ENCODE measurements around the gene SALL3. TPM values are rescaled to one million over a fixed set of nuclear protein-coding genes. Genes with fewer than 3 reads are reported as not detected.

SALL3 gene
- total and polyA plus RNA-seq, 2 experiments from 2014 or later = 16.9 to 39.8 TPM

DNA sequence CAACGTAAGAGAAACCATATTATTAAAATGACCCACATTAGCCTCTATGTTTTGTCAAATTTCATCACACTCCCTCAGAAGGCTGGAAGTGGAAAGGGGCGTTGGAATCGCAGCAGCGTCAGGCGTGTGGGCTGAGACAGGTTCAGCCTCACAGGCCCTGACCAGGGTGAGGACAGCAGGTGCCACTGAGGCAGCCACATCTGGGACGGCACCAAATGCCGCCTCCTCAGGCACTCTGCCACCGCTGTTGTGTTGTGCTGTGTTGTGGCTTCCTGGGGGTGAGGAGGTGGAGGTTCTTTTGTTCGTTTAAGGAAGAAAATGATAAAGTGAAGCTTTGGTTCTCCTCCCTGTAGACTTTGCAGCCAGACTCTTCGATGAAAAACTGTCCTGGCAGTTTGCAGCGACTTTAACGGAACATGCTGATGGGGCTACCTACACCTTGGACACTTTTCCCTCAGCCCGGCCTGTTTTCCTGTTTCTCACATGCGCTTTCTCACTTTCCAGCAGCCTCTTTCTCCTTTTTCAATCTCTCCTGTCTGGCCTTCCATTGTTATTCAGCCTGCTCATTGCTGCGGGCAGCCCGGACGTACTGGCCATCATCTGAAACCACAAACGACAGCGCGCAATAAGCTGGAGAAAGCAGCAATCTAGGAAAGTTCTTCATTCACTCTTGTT, 44.9 kb upstream of the SALL3 start (continued):
- TF ChIP-seq CTCF (conservative IDR thresholded peaks at IDR 0.05; ENCODE audit: low read depth in 2 of 2) = no peak
- no peak for TF ChIP-seq REST (IDR thresholded peaks at IDR 0.05; ENCODE audit: unreplicated experiment)
- no peak for TF ChIP-seq EZH2 (IDR thresholded peaks at IDR 0.05; ENCODE audit: low read depth, unreplicated experiment)
- no peak for TF ChIP-seq NANOG (IDR thresholded peaks at IDR 0.05; ENCODE audit: borderline replicate concordance)
- TF ChIP-seq STAT1 (IDR thresholded peaks at IDR 0.05; ENCODE audit: unreplicated experiment) = no peak
- TF ChIP-seq POLR2AphosphoS5 (IDR thresholded peaks at IDR 0.05; ENCODE audit: low read depth) = no peak

DNA sequence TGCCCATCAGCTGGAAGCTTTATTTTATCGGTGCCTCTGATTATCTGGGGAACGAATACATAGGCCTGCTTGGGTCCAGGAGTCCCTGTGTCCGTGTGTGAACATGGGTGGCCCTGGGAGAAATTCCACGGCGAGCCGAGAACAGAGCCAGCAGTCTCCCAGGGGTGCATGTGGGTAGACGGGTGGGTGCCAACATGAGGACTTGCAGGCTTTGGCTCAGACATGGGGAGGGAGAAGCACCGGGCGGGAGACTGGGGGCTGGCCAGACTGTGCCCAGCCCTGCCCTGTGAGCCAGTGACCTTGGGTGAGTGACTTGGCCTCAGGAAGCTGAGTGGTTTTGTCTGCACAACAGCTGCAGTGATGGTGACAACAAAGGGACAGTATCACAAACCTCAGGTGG, 44.2 kb upstream of the SALL3 start:
- no peaks in the 10 kb centered on the region for H3K4me1 ChIP-seq (ENCODE audit: insufficient read depth)
- H3K27me3 ChIP-seq (ENCODE audit: insufficient read depth) = no peaks in the 10 kb centered on the region
- Mint-ChIP-seq H3K4me3 (no peak overlapping the region), H3K9me3 (peaks cover 94% of the 10 kb centered on the region; the same call in 2 of the 3 replicates), H3K36me3 (ENCODE audit: low read depth) (peaks cover 20% of the 10 kb centered on the region), H3K27me3 (ENCODE audit: insufficient read depth, low read depth, poor library complexity) (peaks cover 4% of the 10 kb centered on the region), H3K27ac (no peak overlapping the region), H3K4me1 (peaks cover 3% of the 10 kb centered on the region; the same call in 2 of the 3 replicates)
- no peak overlapping the region for H3K4me2 ChIP-seq
- H4K20me1 ChIP-seq (replicated peaks; ENCODE audit: insufficient read depth) = no peaks in the 10 kb centered on the region
- H2AFZ ChIP-seq = no peak overlapping the region
- H3K4me3 ChIP-seq = no peak overlapping the region
- H3F3A ChIP-seq (replicated peaks; ENCODE audit: low read depth) = no peaks in the 10 kb centered on the region
- DNase-seq (ENCODE audit: low spot score) (no peak), ATAC-seq (no peak)
- no peaks in the 10 kb centered on the region for H3K9me2 ChIP-seq (ENCODE audit: insufficient read depth)
- no peak overlapping the region for H3K27ac ChIP-seq (ENCODE audit: low read depth)
- H3K79me2 ChIP-seq (replicated peaks; ENCODE audit: insufficient read depth) = no peaks in the 10 kb centered on the region
- H3K36me3 ChIP-seq (ENCODE audit: insufficient read depth) = no peaks in the 10 kb centered on the region
- TF ChIP-seq CREB1 (CRISPR knock-in tag; IDR thresholded peaks at IDR 0.05; ENCODE audit: low read depth) (no peak), ZNF114 (CRISPR knock-in tag; IDR thresholded peaks at IDR 0.05) (no peak), ZNF331 (CRISPR knock-in tag; IDR thresholded peaks at IDR 0.05; ENCODE audit: low read depth) (no peak), NANOG (IDR thresholded peaks at IDR 0.05; ENCODE audit: borderline replicate concordance) (no peak), EZH2phosphoT487 (IDR thresholded peaks at IDR 0.05; ENCODE audit: unreplicated experiment) (no peak), REST (IDR thresholded peaks at IDR 0.05; ENCODE audit: unreplicated experiment) (no peak)
- TF ChIP-seq, protein P1, sequence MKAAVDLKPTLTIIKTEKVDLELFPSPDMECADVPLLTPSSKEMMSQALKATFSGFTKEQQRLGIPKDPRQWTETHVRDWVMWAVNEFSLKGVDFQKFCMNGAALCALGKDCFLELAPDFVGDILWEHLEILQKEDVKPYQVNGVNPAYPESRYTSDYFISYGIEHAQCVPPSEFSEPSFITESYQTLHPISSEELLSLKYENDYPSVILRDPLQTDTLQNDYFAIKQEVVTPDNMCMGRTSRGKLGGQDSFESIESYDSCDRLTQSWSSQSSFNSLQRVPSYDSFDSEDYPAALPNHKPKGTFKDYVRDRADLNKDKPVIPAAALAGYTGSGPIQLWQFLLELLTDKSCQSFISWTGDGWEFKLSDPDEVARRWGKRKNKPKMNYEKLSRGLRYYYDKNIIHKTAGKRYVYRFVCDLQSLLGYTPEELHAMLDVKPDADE (IDR thresholded peaks at IDR 0.05) = no peak

Measured in GM23338 (cell line).